ENCODE data around the gene CCDC149.

The CCDC149 gene

DNA sequence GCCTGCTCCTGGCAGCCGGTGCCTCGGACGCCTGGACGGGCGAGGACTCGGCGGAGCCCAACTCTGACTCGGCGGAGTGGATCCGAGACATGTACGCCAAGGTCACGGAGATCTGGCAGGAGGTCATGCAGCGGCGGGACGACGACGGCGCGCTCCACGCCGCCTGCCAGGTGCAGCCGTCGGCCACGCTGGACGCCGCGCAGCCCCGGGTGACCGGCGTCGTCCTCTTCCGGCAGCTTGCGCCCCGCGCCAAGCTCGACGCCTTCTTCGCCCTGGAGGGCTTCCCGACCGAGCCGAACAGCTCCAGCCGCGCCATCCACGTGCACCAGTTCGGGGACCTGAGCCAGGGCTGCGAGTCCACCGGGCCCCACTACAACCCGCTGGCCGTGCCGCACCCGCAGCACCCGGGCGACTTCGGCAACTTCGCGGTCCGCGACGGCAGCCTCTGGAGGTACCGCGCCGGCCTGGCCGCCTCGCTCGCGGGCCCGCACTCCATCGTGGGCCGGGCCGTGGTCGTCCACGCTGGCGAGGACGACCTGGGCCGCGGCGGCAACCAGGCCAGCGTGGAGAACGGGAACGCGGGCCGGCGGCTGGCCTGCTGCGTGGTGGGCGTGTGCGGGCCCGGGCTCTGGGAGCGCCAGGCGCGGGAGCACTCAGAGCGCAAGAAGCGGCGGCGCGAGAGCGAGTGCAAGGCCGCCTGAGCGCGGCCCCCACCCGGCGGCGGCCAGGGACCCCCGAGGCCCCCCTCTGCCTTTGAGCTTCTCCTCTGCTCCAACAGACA is 113.1 kb downstream of the CCDC149 start:
- DNase-seq, result no peak

DNA sequence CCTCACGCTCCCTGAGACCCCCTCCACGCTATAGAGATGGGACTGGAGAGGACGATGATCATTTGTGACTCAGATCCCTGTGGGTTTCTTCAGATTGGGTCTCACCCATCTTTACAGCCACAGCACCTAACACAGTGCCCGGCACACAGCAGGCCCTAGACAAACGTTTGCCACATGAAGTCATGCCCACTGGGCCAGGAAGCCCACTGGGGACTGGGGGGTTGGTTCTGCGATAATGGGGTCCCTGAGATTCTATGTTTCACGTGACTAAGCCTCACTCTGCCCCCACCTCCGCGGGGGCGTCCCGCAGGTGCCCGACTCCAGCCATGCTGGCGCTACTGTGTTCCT is 113.7 kb downstream of the CCDC149 start:
- DNase-seq, result no peak

DNA sequence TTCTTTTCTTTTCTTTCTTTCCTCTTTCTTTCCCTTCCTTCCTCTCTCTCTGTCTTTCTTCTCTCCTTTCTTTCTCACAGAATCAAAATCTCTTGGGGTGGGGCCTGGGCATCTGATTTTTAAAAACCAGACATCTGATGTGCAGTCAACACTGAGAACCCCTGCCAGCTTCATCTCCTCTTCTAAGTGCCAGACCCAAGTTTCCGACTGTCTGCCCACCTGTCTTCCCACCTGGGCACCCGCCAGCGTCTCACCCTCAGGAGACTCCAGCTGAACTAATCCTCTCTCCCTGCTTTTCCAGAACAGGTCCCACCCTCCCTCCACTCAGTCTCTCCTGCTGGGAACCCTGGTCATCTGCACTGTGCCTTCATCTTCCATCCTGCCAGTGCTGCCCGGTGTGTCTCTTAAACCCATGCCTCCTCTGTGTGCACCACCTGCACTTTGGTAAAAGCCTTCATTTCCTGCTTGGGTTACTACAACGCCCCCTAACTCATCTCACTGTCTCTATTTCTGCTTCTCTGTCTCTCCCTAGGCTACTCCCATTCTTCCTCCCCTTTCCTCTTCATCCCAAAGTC is 114.7 kb downstream of the CCDC149 start:
- DNase-seq, result no peak

DNA sequence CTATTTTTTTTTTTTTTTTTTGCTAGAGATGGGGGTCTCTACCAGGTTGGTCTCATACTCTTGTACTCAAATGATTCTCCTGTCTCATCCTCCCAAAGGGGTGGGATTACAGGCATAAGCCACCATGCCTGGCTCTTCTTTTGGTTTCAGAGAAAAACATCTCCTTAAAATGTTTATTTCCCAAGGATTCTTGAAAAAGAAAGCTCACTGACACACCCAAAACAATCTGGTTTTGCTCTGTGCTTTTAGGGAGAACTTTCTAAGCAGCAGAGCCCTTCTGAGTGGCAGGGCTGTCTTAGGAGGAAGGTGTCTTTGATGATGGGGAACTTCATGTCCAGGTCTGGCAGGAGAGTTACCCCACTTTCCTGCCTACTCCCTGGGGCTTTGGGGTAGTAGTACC is 116.2 kb downstream of the CCDC149 start:
- DNase-seq, result no peak

DNA sequence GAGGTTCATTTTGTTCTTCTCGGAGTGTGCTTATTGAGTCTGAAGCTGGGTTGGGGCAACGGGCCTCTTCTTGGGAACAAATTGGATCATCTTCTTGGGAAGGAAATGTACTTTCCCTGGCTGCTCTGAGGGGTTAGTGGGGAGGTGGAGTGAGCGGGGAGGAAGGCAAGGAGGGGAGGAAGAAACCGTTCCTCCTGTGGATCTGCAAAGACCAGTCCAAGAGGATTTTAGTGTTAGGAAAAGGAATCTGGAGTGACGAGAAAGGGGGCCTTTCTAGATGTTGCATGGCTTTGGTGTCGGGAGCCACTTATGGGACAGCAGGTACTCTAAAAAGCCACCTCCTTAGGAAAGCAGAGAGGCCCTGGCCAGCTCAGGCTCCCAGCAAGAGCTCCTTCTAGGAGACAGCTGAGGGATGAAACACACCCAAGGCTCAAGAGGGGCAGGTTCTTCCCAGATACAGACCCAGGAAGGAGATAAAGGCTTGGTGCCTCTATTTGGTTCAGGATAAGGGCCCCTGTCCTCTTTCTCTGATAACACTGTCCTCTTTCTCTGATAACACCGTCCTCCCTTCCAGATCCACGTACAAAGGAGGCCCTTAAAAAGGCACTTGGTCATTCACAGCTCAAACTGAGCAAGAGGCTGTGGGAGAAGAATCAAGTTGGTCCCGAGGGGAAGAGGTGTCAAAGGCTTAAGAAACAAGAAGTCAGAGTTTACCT is 117.0 kb downstream of the CCDC149 start:
- DNase-seq, result no peak

DNA sequence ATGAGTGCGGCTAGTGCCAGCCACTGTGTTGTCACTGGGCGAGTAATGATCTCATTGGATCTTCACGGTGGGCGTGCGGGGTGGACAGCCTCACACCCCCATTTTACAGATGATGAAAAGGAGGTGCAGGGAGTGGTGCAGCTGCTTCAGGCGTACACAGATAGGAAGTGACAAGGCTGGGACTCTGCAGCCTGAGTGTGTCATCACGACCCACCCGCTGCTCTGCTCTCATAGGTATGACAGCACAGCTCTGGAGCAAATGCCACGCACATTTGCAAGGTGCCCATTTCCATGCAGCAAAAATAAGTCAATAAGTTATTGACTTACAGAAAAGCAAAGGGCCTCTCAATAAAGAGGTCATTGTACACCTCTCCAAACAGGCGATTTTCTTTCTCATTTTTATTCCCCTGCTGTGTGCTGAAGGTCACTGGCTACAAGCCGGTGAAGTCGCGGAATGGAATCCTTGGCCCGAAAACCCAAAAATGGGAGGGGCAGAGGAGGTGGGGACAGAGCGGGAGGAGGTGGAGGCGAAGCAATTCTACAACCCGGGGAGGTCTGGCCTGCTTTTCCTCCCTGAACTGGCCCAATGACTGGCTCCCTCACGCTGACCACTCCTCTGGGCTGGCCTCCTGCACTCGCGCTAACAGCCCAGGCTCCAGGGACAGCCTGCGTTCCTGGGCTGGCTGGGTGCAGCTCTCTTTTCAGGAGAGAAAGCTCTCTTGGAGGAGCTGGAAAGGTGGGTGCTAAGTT is 117.8 kb downstream of the CCDC149 start, which contains the start of gene SOD3:
Gene SOD3 (plus strand): TSS at position 658 of the 750 bp plus-strand sequence. CDS start 3,949 bp downstream, outside the sequence.
- peak; percentile 73 for DNase-seq

DNA sequence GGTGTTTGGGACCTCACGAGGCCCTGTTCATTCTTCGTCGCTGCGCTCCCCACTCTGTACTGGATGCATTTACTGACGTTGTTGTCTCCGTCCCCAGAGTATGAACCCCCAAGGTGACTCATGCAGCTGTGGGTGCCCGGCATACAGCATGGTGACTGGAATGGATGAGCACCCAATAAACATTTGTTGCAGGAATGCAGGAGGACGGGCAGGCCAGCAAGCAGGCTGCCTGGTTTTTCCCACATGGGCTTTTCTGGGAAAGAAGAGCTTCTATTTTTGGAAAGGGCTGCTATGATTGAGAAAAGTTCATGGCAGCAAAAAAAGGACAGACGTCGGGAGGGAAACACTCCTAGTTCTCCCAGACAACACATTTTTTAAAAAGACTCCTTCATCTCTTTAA is 118.4 kb downstream of the CCDC149 start:
- peak; percentile 73 for DNase-seq

DNA sequence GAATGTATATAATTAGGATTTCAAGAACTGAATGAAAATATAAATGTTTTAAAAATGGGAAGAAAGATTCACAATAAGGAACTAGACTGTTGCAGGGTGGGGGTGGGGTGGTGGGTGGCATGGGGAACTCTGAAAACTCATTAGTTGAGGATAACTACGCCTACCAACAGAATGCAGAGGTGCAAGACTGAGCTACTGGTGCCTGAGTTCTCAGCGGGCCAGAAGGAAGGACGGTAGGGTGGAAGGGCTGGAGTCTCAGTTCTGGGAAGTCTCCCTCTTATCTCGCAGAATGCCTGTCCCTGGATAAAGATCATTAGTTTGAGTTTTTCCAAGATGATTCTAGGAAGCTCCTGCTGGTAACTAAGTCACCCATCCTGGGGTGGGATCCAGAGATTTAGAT is 118.8 kb downstream of the CCDC149 start:
- DNase-seq, result no peak

DNA sequence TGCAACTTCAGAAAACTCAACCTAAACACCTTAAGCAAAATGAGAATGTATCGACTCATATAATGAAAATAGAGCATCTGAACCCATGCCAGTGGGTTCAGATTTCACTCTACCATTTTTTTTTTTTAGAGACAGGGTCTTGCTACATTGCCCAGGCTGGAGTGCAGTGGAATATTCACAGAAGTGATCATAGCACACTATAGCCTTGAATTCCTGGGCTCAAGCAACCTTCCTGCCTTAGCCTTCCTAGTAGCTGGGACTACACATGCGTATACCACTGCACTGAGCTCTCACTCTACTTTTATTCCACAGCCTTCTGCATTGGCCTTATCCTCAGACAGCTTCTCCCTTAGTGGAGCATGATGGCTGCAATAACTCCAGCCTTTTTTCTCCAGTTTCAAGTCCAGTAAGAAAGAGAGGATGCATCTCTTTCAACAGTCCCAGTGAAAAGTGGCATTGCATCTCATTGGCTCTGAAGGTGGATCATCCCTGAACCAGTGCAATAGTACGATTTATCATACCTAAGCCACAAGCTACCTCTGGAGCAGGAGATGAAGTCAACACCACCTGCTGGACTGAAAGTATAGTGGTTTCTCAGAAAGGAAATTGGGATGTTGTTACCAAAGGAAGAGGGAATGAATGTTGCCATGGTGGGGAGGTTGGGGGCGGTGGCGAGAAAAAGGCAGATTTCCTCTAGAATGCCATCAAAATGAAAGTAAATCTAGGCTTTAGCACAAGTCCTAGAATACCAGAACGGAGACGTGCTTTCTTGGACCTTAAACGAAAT is 119.4 kb downstream of the CCDC149 start:
- DNase-seq, result no peak

DNA sequence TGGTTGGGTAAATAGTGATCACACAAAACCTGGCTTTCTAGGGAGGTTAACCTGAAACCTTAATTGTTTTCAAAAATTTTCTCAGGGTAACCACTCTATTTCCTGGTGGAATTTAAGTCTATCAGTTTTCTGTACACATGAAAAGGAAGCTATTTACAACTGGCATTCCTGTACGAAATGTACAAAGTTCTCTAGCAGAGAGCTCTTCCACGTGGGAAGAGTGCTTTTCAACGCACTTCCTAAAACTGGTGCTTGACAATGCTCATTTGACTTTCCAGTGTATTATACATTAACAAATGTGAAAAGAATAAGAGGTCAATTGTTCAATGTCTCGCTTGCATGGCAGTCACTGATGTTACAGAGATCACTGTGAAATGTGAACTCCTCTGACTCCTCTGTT is 120.3 kb downstream of the CCDC149 start:
- DNase-seq, result no peak

DNA sequence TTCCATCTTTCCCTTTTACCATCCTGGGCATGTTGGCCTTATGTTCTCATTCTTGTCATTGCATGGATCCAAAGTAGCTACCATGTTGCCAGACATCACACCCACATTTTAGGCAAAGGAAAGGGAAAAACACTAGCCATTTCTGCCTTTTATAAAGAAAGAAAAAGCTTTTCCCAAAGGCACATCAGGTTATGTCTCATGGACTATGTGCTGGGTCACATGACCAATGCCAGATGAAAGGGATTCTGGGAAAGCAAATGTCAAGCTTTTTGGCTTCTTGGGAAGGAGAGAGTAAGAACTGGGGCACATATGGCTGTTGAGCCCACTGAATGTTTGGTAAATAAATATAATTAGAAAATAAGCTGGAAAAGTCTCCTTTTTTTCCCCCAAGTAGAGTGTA is 121.8 kb downstream of the CCDC149 start:
- no peak for DNase-seq

DNA sequence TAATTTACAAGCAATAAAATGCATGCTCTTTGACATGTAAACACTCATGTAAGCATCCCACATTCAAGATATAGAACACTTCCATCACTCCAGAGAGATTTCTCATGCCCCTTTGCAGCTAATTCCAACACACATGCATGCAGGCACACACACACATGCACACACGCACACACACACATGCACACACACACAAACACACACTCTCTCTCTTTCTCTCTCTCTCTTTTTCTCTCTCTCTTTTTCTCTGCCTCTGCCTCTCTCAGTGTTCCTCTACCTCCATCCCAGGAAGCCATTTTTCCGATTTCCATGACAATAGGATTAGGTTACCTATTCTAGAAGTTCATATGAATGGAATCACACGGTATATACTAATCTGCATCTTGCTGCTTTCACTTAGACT is 129.3 kb downstream of the CCDC149 start:
- DNase-seq, result no peak

DNA sequence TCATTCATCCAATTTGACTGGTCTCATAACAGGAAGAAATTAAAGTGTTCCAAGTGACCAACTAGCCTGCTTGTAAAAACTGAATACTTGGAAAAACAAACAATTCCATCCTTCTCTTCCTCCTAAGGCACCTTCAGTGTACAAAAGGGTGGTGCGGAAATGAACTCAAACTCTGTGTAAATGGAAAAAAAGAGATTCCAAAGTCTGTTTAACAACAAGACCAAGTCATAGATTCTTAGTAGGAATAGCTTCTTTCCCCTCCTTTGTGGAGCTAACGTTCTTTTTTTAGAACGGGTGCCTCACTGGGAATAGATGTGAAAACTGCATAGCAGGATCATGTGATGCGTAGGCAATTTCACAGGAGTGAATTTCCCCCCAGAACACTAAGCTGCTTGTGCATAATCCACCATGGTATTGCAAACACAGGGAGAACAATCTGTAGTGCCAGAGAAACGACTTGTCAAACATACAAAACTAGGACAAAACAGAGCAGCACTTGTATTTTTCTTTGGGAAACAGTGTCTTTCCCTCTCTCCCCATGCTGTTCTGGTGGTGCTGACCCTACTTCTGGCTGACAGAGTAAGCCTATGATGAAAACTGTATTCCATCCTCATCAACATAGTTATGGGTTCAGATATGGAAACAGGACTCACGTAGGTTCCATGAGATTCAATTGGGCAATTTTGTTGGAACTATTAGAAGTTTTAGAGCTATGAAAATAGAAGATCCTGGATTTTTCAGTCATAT is 130.7 kb downstream of the CCDC149 start:
- no peak for DNase-seq

DNA sequence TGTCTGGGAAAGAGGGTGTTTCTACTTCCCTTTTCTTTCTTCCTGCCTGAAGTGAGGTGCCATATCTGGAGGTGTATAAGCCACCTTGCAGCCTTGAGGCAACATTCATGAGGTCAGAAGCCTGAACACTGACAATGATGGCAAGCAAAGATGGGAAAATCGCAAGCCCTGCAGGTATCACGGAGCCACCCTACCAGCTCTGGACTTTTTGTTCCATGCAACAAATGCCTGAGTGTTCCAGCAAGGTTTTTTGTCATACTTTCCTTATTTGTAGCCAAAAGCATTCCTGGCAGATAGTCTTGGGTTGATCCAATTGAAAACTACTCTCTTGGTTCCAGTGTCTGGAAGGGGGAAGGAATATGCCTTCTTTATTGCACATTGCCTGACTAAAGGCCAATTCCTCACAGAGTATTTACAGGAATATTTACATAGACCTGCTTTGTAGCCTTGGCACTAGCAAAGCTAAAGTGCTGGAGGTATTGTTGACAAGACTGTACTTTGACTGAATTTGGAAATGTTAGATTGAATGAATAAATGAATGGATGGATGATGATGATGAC is 131.8 kb downstream of the CCDC149 start:
- DNase-seq, result no peak

DNA sequence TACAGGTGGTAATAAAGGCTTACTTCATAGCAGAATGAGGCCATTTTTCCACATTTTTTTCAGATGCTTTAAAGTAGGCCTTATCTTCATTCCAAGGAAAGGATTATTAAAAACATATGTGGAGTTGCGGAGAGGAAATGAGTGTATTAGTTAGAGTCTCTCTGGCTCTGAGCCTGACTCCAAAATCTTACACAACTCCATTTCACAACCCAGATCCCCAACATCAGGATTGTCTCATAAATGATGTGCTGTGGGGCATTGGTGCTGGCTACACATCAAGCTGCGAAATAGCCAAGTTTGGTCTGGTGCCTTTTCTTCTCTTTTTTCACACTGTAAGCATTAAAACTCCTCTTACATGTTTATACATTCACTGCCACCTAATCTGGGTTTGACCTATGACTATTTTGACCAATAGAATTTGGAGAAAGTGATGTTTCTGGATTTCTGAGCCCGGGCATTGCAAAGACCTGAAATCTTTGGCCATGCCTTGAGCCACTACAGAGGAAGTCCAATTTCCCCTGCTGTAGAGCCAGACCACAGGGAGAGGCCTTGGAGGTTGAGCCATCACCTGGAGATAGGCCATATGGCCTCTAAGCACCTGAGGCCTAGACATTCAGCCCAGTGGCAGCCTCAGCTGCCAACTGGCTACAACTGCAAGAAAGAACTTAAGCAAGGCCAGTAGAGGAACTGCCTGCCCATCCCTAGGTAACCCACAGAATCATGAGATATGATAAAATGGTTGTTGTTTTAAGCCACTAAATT is 134.2 kb downstream of the CCDC149 start:
- DNase-seq, result peak; percentile 95

DNA sequence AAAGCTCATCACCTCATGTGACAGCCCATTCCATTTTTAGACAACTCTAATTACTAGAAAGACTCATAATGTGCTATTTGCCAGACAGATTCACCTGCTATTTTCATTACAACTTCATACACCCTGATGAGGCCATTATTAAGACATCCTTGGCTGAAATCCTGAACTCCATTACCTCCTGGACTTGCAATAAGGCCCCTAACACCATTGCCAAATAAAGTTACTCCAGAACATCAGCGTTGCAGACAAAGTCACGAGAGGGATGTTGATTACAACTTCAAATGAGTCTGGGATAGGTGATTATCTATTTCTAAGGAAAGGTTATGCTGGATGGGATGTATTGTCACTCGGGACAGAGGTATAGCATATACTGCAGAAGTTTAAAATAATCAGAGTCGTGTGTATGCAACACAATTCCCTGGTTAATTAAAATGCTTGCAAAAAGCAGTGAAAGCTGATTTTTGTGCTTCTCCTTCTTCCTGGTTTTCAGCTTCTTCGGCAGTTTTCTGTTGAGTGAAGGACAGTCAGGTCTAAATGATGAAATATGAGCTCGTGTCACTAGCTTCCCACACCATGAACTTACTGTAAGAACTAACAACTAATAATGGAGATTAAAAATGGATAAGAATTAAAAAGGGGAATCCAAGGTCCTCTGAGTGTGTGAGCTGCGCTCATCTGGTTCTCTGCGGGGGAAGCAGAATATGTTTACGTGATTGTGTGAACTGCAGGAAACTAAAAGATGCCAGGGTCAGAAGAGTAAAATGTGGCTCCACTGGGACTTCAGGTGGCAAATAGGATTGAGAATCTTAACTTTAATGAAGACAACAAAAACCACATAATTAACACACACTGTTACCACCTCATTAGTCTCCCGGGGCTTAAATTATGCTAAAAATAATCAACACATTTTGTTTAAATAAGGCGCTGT is 135.0 kb downstream of the CCDC149 start:
- no peak for DNase-seq

DNA sequence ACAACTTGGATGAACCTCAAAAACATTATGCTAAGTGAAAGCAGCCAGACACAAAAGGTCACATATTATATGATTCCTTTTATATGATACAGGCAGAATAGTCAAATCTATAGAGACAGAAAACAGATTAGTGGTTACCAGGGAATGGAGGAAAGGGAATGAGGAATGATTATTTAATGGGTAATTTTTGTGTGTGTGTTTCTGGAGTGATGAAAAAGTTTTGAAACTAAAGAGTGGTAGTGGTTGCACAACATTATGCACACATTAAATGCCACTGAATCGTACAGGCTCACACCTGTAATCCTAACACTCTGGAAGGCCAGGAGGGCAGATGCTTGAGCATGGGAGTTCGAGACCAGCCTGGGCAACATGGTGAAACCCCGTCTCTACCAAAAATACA is 137.1 kb downstream of the CCDC149 start:
- DNase-seq, result peak; percentile 40

DNA sequence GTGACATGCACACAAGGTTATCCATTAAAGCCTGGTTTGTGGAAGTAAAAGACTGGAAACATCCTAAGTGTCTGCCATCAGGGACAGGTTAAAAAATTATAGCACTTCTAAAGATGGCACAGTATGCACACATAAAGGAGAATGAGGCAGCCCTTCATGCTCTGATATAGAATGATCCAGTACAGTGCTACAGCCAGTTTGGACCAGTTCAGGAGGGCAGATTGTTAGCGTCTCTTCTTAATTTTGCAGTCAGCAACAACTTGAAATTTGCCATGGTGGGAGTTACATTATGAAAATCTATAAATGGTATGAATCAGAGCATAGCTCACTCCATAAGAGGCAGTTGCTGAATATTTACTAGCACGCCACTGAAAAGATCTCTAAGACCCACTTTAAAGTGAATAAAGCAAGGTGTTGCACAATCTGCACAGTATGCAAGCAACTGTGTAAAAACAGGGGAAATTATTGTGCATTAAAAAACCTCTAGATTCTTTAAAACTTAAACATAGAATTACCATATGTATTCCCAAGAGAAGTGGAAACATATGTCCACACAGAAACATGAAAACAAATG is 137.7 kb downstream of the CCDC149 start:
- peak; percentile 13 for DNase-seq

DNA sequence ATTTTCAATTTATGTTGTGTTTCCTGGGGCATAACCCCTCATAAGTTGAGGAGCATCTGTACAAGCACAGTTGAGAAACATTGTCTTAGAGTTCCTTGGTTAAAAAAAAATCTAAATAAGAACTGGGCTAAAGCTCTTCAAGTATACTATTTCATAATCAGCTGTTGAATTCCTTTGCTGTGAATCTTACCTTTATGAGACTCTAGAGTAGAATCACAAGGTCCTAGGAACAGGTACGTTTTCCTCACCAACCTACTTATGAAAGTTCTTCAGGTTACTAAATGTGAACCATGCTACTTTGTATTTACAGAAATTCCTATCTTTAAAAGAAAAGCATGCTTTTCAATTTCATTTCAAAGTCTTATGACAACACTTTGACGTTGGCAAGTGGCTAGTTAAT is 138.4 kb downstream of the CCDC149 start:
- no peak for DNase-seq
